HG03066 (cell line): ENCODE results near the gene IFI35.
A peak's percentile ranks its signal among the peaks of the same experiment; 100 is the strongest.
"Not testable (repeated sequence)": the region's sequence is repeated elsewhere in the genome, so short reads cannot be mapped to it uniquely, and the experiment has no call there.

ENCODE experiments used
- ATAC-seq: cut with Tn5 transposase; IDR thresholded peaks from one replicate; pipeline ENCODE4 v1.9.1; 2021; ENCODE audit warnings: low read depth; ENCODE audit not compliant: unreplicated experiment

The IFI35 gene

GRCh38 chr17:42997390-42997983 lies 9.1 kb upstream of the IFI35 start:
- ATAC-seq: no peak

GRCh38 chr17:42997984-42998938 lies 8.3 kb upstream of the IFI35 start, which contains the start of gene RPL27:
RPL27 (plus strand) TSS chr17:42998419; CDS start chr17:42998751, 332 bp downstream.
- ATAC-seq: peak; percentile 92

DNA sequence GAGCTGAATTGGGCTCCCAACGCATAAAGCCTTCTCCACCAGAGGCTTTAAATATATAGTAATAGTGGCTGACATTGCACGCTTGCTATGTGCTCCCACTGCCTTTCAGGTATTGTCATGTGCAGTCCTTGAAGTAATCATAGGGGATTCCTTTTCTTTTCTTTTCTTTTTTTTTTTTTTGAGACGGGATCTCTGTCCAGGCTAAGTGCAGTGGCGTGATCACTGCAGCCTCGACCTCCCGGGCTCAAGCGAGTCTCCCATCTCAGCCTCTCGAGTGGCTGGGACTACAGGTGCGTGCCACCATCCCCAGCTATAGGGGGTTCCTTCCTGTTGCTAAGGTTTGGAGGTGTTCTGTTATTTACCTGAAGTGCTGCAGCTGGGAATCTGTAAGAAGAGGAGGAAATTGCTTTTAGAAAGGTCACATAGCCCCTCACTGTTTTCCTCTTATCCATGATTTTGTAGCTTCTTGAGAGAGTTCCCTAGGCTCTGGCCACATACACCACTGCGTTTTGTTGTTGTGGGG lies 7.5 kb upstream of the IFI35 start:
- no peak for ATAC-seq

DNA sequence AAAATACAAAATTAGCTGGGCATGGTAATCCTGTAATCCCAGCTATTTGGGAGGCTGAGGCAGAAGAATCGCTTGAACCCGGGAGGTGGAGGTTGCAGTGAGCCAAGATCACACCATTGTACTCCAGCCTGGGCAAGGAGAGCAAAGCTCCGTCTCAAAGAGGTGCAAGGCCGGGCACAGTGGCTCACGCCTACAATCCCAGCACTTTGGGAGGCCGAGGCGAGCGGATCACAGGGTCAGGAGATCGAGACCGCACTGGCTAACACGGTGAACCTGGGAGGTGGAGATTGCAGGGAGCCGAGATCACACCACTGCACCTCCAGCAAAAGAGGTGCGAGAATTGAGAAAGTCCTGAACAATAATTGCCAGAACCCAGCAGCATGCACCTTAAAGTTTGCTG lies 5.7 kb upstream of the IFI35 start:
- not testable (repeated sequence) for ATAC-seq

DNA sequence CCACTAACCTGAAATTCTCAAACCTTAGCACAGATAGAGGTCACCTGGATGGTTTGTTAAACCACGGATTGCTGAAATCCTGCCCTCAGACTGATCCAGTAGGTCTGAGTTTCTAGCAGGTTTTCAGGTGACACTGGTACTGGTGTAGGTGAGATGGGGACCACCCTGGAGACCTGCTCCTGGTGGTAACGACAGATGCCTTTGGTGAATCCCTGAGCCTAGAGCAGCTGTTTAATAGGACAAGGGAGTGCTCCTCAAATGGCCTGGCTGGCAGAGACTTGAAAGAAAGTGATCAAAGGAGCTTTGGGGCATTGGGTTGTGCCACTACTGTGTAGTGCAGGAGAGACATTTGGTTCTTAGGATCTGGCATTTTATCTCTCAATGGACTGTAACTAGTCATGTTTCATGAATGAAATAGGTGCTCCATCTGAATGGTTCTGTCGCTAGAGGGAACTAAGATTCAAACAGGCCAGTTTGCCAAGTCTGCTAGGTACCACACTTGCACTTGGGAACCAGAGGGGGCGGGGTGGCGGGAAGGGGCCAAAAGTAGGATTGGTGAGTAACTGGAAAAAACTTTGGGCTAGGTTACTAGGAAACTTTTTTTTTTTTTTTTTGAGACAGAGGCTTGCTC lies 2.9 kb upstream of the IFI35 start:
- no peak for ATAC-seq

DNA sequence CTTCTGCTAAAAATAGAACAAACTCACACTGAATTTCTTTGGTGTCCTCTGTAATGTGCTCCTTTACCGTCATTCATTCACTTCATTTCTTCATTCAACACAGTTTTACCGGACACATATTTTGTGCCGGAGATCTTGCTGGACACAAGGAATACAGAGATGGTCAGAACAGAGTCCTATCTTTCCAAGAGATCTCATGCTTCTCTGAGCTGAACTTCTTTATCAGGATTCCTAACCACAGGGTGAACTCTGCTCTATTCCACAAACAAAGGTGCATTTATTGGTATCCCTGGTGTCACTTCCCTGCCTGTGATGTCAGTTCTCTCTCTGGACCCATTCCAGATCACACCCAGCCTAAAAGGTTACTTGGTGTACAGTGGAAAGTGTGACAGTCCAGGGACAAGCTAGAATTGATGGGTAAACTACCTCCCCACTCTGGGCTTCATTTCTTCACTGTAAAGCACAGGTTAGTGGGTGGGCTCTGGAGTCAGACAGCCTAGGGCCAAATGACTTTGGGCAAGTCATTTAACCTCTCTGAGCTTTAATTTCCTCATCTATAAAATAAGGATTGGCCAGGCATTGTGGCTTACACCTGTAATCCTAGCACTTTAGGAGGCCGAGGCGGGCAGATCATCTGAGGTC lies 4.2 kb downstream of the IFI35 start:
- ATAC-seq: no peak

DNA sequence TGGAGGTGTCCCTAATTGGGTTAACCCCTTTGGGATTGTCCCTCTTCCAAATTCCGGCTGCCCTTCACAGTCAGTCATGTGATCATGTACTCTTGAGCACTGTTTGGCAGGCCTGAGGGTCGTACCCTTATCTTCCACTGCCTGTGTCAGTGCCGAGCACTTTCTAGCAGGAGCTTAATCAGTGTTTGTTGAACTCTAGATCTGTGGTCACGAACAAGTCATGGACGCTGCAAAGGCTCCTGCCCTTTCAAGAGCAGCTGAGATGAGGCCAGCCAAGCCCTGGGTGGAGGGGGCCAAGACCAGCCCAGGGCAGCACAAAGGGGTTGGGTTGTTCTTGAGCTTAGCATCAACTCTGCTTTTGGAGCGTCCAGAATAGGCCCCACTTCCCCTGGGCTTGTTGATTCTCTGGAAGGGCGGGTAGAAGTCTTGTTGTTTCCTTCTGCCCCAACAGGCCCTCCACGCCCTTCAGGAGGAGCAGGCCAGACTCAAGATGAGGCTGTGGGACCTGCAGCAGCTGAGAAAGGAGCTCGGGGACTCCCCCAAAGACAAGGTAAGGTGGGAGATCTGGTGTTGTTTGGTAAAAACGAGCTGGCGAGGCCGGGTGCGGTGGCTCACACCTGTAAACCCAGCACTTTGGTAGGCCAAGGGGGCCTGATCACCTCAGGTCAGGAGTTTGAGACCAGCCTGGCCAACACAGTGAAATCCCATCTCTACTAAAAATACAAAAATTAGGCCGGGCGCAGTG lies 5.3 kb downstream of the IFI35 start:
- ATAC-seq: no peak

DNA sequence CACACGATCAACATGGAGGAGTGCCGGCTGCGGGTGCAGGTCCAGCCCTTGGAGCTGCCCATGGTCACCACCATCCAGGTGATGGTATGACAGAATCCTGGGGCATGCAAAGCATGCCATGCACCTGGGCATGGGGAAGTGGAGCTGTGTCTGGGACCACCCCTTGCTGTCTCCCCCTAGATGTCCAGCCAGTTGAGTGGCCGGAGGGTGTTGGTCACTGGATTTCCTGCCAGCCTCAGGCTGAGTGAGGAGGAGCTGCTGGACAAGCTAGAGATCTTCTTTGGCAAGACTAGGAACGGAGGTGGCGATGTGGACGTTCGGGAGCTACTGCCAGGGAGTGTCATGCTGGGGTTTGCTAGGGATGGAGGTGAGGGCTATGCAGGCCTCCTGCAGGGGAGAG lies 6.7 kb downstream of the IFI35 start:
- no peak for ATAC-seq

DNA sequence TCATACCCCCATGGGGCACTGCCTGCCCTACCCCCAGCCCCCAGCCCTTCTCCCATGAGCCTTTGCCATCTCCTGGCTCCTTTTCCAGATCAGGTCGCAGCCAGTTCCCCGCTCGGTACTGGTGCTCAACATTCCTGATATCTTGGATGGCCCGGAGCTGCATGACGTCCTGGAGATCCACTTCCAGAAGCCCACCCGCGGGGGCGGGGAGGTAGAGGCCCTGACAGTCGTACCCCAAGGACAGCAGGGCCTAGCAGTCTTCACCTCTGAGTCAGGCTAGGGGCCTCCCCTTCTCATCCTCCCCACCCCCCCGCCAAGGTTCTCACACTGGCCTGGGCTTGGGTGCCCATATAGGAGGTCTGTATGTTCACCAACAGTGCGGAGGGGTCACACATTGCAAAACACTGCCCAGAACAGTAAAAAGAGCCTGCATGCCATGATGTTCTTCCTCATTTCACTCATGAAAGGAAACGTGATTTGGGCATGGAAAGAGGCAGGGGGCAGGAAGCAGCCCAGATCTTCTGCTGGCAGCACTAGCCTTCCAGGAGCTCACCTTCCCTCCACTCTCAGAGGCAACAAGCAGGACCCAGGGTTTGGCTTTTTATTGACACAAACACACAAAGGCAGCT lies 7.5 kb downstream of the IFI35 start:
- no peak for ATAC-seq

DNA sequence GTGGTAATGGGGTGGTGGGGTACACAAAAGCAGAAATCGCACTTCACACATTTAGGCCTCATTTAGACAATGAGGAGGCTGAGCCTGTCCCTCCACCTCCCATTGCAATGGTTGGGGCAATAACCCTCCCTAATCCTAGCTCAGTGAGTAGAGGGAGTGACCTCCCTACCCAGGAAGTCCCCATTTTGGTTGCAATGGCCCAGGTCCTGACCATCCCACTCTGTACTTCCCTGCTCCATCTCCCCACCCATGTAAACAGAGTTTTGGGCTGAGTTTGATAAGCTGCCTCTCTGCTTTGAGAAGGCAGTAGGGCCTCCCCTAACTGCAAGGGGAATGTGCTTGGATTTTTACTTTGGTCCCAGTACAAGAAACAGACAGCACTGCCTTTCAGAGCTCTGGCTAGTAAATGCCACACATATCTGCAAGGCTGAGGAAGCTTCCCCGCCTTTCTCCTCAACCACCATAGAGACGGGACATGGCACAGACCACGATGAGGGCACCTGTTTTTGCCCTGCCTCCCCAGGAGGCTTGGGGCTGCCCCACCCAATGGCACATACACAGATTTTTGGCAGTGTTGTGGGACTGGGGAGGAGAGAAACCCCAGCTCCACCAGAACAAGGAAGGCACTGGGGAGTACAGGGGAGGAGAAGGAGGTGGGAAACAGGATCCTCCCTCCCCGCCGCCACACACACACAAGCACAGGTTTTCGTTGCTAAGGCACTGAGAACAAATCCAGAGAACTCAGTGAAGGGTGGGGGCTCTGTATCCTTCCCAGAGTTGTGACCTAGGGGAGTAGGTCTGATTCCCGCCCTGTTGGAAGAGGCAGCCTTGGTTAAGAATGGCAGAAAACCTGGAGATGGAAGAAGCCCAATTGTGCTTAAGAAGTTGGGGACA lies 8.3 kb downstream of the IFI35 start:
- ATAC-seq: no peak

DNA sequence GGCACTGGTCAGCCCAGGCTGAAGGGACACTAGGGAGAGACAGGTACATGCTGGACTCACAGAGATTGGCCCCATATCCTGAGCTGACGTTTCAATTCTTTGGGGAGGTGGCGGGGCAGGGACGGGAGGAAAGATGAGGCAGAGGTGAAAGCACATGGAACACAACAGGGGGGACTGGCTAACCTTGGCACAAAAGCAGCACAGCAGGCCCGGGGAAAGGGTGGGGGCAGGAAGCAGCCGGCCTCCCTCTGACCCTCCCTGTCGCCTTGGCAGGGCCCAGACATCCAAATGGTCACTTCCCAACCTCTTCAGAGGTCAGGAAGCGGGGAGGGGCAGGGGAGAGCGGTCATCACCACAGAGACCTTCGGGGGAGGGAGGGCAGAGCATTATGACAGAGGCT lies 9.0 kb downstream of the IFI35 start:
- no peak for ATAC-seq

GRCh38 chr17:43016216-43016615 lies 9.6 kb downstream of the IFI35 start:
- no peak for ATAC-seq

GRCh38 chr17:43018008-43018853 lies 11.6 kb downstream of the IFI35 start:
- no peak for ATAC-seq

DNA sequence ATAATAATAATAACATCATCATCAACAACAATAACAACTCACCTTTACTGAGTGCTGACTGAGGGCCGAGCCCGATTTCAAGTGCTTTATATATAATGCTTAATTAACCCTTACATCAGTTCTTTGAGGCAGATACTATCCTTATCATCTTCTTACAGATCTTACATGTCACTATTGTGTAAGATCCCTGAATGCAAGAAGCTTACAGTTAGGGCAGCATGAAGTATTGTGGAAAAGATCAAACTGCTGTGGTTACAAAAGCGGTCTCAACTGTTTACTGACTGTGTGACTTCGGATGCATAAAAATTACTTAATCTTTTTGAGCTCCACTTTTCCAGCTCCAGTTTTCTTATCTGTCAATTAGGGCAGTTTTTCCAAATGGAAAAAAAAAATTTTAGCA lies 12.3 kb downstream of the IFI35 start:
- no peak for ATAC-seq

DNA sequence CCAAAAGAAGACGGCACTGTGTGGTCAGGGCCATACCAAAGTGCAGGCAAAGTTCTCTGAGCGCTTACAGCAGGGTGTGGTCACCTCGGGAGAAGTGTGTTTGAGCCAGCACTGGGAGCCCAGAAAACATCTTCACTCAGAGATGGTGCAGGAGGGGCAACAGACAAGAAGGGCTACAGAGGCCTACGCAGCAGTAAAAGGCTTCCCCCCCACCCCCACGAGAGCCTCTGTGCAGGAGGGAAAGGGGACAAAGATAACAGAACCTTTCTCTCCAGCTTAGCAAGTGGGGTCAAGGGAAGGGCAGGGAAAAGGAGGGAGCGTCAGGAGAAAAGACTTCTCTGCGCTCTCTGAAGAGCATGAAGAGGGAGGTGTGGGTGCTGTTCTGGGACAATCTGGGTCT lies 12.8 kb downstream of the IFI35 start:
- no peak for ATAC-seq

GRCh38 chr17:43020030-43020621 lies 13.5 kb downstream of the IFI35 start:
- ATAC-seq: no peak
